ENCODE measurements around the gene WDFY1.

GRCh38 chr2:223934870-223935269, 10.3 kb downstream of the WDFY1 start:
- no peak for TF ChIP-seq CTCF (conservative IDR thresholded peaks at IDR 0.05)
- TF ChIP-seq ZFX (IDR thresholded peaks at IDR 0.05): no peak

All from C4-2B (cell line).